HepG2 (cell line): ENCODE measurements around the gene KDELR3. TPM values are rescaled to one million over a fixed set of nuclear protein-coding genes. Genes with fewer than 3 reads are reported as not detected.

Experiments used
- ATF4 ChIP-seq, 2 experiments: fragments of 450-650 bp in 1 of 2; sonication (generic) in 1 of 2; formaldehyde crosslinking; IDR thresholded peaks; 2 replicates each; pipeline versions ENCODE4 v1.5.0 to v1.8.0; 2020 to 2022; ENCODE audit warnings: mild to moderate bottlenecking in 1 of 2, missing genetic modification reagents in 1 of 2
- CBFB ChIP-seq: sonication (generic); formaldehyde crosslinking; IDR thresholded peaks from 2 replicates; pipeline ENCODE4 v1.4.0; 2020; ENCODE audit warnings: missing genetic modification reagents
- FOXA1 ChIP-seq, 2 experiments: fragments of 450-650 bp in 1 of 2; sonication (generic) in 1 of 2; formaldehyde crosslinking in 1 of 2; IDR thresholded peaks; 2 replicates each; pipeline versions ENCODE4 v1.4.0 to v1.6.1; 2016 to 2020; ENCODE audit warnings: missing genetic modification reagents in 1 of 2
- KLF11 ChIP-seq: IDR thresholded peaks from 2 replicates; pipeline ENCODE4 v1.6.1; 2016; ENCODE audit warnings: missing compliant biosample characterization
- KLF12 ChIP-seq: sonication (generic); formaldehyde crosslinking; IDR thresholded peaks from 2 replicates; pipeline ENCODE4 v1.4.0; 2020; ENCODE audit warnings: missing genetic modification reagents, borderline replicate concordance
- MAFK ChIP-seq, 2 experiments: IDR thresholded peaks in 1 of 2; conservative IDR thresholded peaks in 1 of 2; 2 replicates each; pipeline ENCODE4 v1.6.1; 2011; ENCODE audit warnings: improper control_type of control experiment in 2 of 2, low read length in 2 of 2
- MED13 ChIP-seq: sonication (generic); formaldehyde crosslinking; IDR thresholded peaks from 2 replicates; pipeline ENCODE4 v1.5.0; 2020; ENCODE audit warnings: missing genetic modification reagents
- MEF2D ChIP-seq: sonication (generic); formaldehyde crosslinking; IDR thresholded peaks from 2 replicates; pipeline ENCODE4 v1.5.1; 2020; ENCODE audit warnings: mild to moderate bottlenecking, missing genetic modification reagents
- PAWR ChIP-seq: sonication (generic); formaldehyde crosslinking; IDR thresholded peaks from 2 replicates; pipeline ENCODE4 v1.4.0; 2020; ENCODE audit warnings: missing genetic modification reagents, mild to moderate bottlenecking, borderline replicate concordance
- PHF20 ChIP-seq: sonication (generic); formaldehyde crosslinking; IDR thresholded peaks from 2 replicates; pipeline ENCODE4 v1.5.0; 2020; ENCODE audit warnings: mild to moderate bottlenecking, missing genetic modification reagents
- PITX1 ChIP-seq: sonication (generic); formaldehyde crosslinking; IDR thresholded peaks from 2 replicates; pipeline ENCODE4 v1.5.1; 2020; ENCODE audit warnings: mild to moderate bottlenecking, missing genetic modification reagents
- RAD51 ChIP-seq: fragments of 450-650 bp; IDR thresholded peaks from 2 replicates; pipeline ENCODE4 v1.6.1; 2016; ENCODE audit warnings: borderline replicate concordance
- RERE ChIP-seq: IDR thresholded peaks from 2 replicates; pipeline ENCODE4 v1.6.1; 2016; ENCODE audit warnings: low read depth, missing genetic modification reagents, missing compliant biosample characterization
- ZNF441 ChIP-seq: sonication (generic); formaldehyde crosslinking; IDR thresholded peaks from 2 replicates; pipeline ENCODE4 v1.7.0; 2021; ENCODE audit warnings: missing genetic modification reagents, borderline replicate concordance
- ZNF552 ChIP-seq: sonication (generic); formaldehyde crosslinking; IDR thresholded peaks from 2 replicates; pipeline ENCODE4 v1.9.0; 2022; ENCODE audit warnings: missing genetic modification reagents, mild to moderate bottlenecking, borderline replicate concordance
- ZNF784 ChIP-seq: sonication (generic); formaldehyde crosslinking; IDR thresholded peaks from 2 replicates; pipeline ENCODE4 v1.5.1; 2020; ENCODE audit warnings: missing genetic modification reagents, mild to moderate bottlenecking, borderline replicate concordance
- polyA plus RNA-seq, 8 experiments: library from polyadenylated mRNA; depleted of rRNA in 3 of 8; stranded (reverse) in 7 of 8; unstranded in 1 of 8; fragments of >200 nt; fragmentation: Illumina TruSeq in 4 of 8; extraction: Trizol in 4 of 8; gene quantifications; 2 replicates each; pipeline versions ENCODE4 v1.2.1 to v1.2.3, GENCODE V29; 2011 to 2016; ENCODE audit warnings: low read depth in 4 of 8, missing spikeins in 1 of 8, mixed read lengths in 1 of 8; ENCODE audit not compliant: insufficient read depth in 1 of 8
- total RNA-seq, 5 experiments: library from RNA; depleted of rRNA; stranded (reverse); fragments of >200 nt; fragmentation: Illumina TruSeq; extraction: Trizol; gene quantifications; 2 replicates each; pipeline ENCODE4 v1.2.3, GENCODE V29; 2016; ENCODE audit warnings: low read depth in 1 of 5
- TF ChIP-seq, protein P1 (sequence below): sonication (generic); formaldehyde crosslinking; IDR thresholded peaks from 2 replicates; pipeline ENCODE4 v1.9.0; 2022; ENCODE audit warnings: missing genetic modification reagents, mild to moderate bottlenecking, borderline replicate concordance

KDELR3 gene
- total and polyA plus RNA-seq, 2 of the 13 experiments (the other 11 are each of a cell fraction or from before 2014, with no cell fraction given) = 24.2 to 65.7 TPM

DNA sequence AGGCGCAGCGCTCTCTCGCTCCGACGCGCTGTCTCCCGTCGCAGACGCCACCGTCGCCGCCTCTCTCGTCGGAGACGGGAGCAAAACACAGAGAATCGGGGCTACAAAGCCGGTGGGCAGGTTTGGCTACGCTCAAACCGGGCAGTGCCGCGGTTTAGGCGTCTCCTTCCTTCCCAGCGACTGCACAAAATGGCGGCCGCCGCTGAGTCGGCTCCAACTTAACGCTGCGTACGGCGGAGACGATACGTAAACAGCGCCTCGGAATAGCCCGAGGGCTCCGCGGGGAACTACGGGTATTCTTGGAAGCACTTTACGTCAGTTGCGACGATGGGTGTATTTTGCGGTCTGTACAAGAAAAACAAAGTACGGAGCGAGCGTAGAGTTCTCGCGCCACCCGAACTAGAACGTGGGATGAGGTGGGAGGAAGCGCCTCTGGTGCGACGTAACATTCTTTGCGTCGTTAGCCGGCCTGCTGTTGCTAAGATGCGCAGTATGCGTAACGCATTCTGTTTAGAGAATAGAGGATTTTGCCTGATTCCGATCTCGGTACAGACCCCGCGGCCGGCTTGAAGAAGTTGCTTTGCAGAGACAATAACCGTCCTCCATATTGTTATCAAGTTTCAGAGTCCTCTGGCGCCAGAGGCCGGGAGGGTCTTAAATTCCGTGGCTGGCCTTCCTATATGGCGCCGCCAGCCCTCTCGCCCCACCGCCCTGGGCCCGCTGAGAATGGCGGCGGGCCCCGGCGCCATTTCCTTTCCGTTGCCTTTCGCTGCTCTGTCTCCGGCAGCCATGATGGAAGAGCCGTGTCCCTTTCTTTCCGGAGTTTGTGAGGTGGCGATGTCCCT is 38.4 kb downstream of the KDELR3 start, which contains the start of gene DDX17 (continued):
- TF ChIP-seq ATF4 (CRISPR knock-in tag; IDR thresholded peaks at IDR 0.05) (no peak), PHF20 (CRISPR knock-in tag) (no peak; the same call in 1 of the 2 replicates), MAFK (conservative IDR thresholded peaks at IDR 0.05 in 1 of 2, IDR thresholded peaks at IDR 0.05 in 1 of 2; ENCODE audit: low read length in 2 of 2) (no peak), MEF2D (no peak), ZNF552 (CRISPR knock-in tag) (no peak), PAWR (CRISPR knock-in tag) (no peak), PITX1 (CRISPR knock-in tag) (no peak), RERE (CRISPR knock-in tag) (no peak), KLF11 (CRISPR knock-in tag) (no peak), KLF12 (0 out of 2 replicates have a peak, but pooled peaks have one; percentile 54), ZNF784 (CRISPR knock-in tag) (no peak), RAD51 (no peak), FOXA1 (IDR thresholded peaks at IDR 0.05) (no peak), FOXA1 (CRISPR knock-in tag; IDR thresholded peaks at IDR 0.05) (0 out of 2 replicates have a peak, but pooled peaks have one; percentile 53), MED13 (CRISPR knock-in tag) (0 out of 2 replicates have a peak, but pooled peaks have one; percentile 47), ZNF441 (CRISPR knock-in tag) (0 out of 2 replicates have a peak, but pooled peaks have one; percentile 26), CBFB (CRISPR knock-in tag) (0 out of 2 replicates have a peak, but pooled peaks have one; percentile 49)
- TF ChIP-seq, protein P1, sequence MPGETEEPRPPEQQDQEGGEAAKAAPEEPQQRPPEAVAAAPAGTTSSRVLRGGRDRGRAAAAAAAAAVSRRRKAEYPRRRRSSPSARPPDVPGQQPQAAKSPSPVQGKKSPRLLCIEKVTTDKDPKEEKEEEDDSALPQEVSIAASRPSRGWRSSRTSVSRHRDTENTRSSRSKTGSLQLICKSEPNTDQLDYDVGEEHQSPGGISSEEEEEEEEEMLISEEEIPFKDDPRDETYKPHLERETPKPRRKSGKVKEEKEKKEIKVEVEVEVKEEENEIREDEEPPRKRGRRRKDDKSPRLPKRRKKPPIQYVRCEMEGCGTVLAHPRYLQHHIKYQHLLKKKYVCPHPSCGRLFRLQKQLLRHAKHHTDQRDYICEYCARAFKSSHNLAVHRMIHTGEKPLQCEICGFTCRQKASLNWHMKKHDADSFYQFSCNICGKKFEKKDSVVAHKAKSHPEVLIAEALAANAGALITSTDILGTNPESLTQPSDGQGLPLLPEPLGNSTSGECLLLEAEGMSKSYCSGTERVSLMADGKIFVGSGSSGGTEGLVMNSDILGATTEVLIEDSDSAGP (CRISPR knock-in tag) = peak; percentile 61; the same call in 1 of the 2 replicates
